SK-N-SH (cell line): Measurements from ENCODE around the gene ACD. TPM values are rescaled to one million over a fixed set of nuclear protein-coding genes. Genes with fewer than 3 reads are reported as not detected.

Experiments used
- CTCF ChIA-PET: fragments of 300-600, 350-600 bp; formaldehyde crosslinking; extraction: SDS; loops from one replicate; lab custom pipeline; 2021; lab: Yijun Ruan, JAX
- POLR2A ChIA-PET: fragments of 350-600 bp; sonication (Branson Sonifier 250); formaldehyde crosslinking; extraction: SDS; loops from one replicate; lab custom pipeline; 2020; ENCODE audit warnings: antibody characterized with exemption, inconsistent platforms; lab: Yijun Ruan, JAX
- DNase-seq: peaks from one replicate; pipeline ENCODE4 v3.0.0; 2012
- H2AFZ ChIP-seq: fragments of 200-600 bp; sonication (generic); 2 replicates; pipeline ENCODE4 v1.8.1; 2016; ENCODE audit warnings: antibody characterized with exemption, mild to moderate bottlenecking, low read depth
- H3F3A ChIP-seq: fragments of 200-600 bp; sonication (generic); replicated peaks from 2 replicates; pipeline ENCODE3; 2016; ENCODE audit warnings: antibody characterized with exemption, mild to moderate bottlenecking; ENCODE audit not compliant: insufficient read depth
- H3K27ac ChIP-seq, 2 experiments: fragments of 200-500 bp in 1 of 2; fragments of 200-600 bp in 1 of 2; sonication (Bioruptor generic) in 1 of 2; sonication (generic), shearing (Covaris generic) in 1 of 2; 2 replicates each; pipeline versions ENCODE4 v1.5.1 to v1.6.1; 2014 to 2016; ENCODE audit warnings: low read depth in 2 of 2, inconsistent platforms in 1 of 2, low read length in 1 of 2, mild to moderate bottlenecking in 1 of 2, mixed read lengths in 1 of 2
- H3K27me3 ChIP-seq: fragments of 200-600 bp; sonication (generic), shearing (Covaris generic); 2 replicates; pipeline ENCODE4 v1.6.1; 2016; ENCODE audit warnings: mixed run types; ENCODE audit not compliant: insufficient read depth
- H3K36me3 ChIP-seq, 2 experiments: fragments of 200-500 bp in 1 of 2; fragments of 200-600 bp in 1 of 2; sonication (Bioruptor generic) in 1 of 2; sonication (generic) in 1 of 2; replicated peaks in 1 of 2; 2 replicates each; pipeline versions ENCODE3 to v1.5.1; 2014 to 2016; ENCODE audit warnings: low read length in 1 of 2, mild to moderate bottlenecking in 1 of 2; ENCODE audit not compliant: insufficient read depth in 2 of 2, control insufficient read depth in 1 of 2
- H3K4me1 ChIP-seq, 2 experiments: fragments of 200-500 bp in 1 of 2; fragments of 200-600 bp in 1 of 2; sonication (Bioruptor generic) in 1 of 2; sonication (generic), shearing (Covaris generic) in 1 of 2; 2 replicates each; pipeline versions ENCODE4 v1.5.1 to v1.6.1; 2014 to 2016; ENCODE audit warnings: low read depth in 1 of 2, low read length in 1 of 2, mixed run types in 1 of 2; ENCODE audit not compliant: insufficient read depth in 2 of 2, control insufficient read depth in 1 of 2
- H3K4me2 ChIP-seq: fragments of 200-600 bp; sonication (generic), shearing (Covaris generic); 2 replicates; pipeline ENCODE4 v1.6.1; 2017; ENCODE audit warnings: mixed run types
- H3K4me3 ChIP-seq, 2 experiments: fragments of 200-500 bp in 1 of 2; fragments of 200-600 bp in 1 of 2; sonication (Bioruptor generic) in 1 of 2; sonication (generic), shearing (Covaris generic) in 1 of 2; 2 replicates each; pipeline versions ENCODE4 v1.5.1 to v1.8.1; 2014 to 2016; ENCODE audit warnings: low read depth in 2 of 2, inconsistent platforms in 1 of 2, low read length in 1 of 2, mild to moderate bottlenecking in 1 of 2, mixed read lengths in 1 of 2, moderate library complexity in 1 of 2
- H3K79me2 ChIP-seq: fragments of 200-600 bp; sonication (generic); 2 replicates; pipeline ENCODE4 v1.8.1; 2017; ENCODE audit warnings: mild to moderate bottlenecking; ENCODE audit not compliant: insufficient read depth
- H3K9ac ChIP-seq: fragments of 200-600 bp; sonication (generic); 2 replicates; pipeline ENCODE4 v1.6.1; 2017; ENCODE audit warnings: mixed run types
- H3K9me2 ChIP-seq: fragments of 200-600 bp; sonication (generic); 2 replicates; pipeline ENCODE4 v1.6.1; 2017; ENCODE audit warnings: mixed run types
- H3K9me3 ChIP-seq: fragments of 200-600 bp; sonication (generic); 2 replicates; pipeline ENCODE4 v1.6.1; 2017; ENCODE audit warnings: mixed run types, mild to moderate bottlenecking, moderate library complexity
- H4K20me1 ChIP-seq: fragments of 200-600 bp; sonication (generic); 2 replicates; pipeline ENCODE4 v1.6.1; 2017; ENCODE audit warnings: mild to moderate bottlenecking, mixed run types; ENCODE audit not compliant: insufficient read depth
- CHD2 ChIP-seq: fragments of 150-350 bp; IDR thresholded peaks from 2 replicates; pipeline ENCODE4 v1.6.1; 2018; ENCODE audit warnings: low read length; ENCODE audit not compliant: partially characterized antibody
- ELF1 ChIP-seq: IDR thresholded peaks from 2 replicates; pipeline ENCODE4 v1.4.0; 2012
- EP300 ChIP-seq, 2 experiments: IDR thresholded peaks; 2 replicates each; pipeline versions ENCODE4 v1.4.0 to v1.6.1; 2012; ENCODE audit warnings: borderline replicate concordance in 1 of 2, low read depth in 1 of 2, low read length in 1 of 2
- EZH2phosphoT487 ChIP-seq: fragments of 200-600 bp; sonication (generic); IDR thresholded peaks from 2 replicates; pipeline ENCODE4 v1.6.1; 2017; ENCODE audit warnings: low read depth, mixed run types, mild to moderate bottlenecking, antibody characterized with exemption, moderate library complexity, borderline replicate concordance
- FOXM1 ChIP-seq: IDR thresholded peaks from 2 replicates; pipeline ENCODE4 v1.4.0; 2012; ENCODE audit warnings: low read depth, mild to moderate bottlenecking
- GATA2 ChIP-seq: sonication (generic); formaldehyde crosslinking; IDR thresholded peaks from 2 replicates; pipeline ENCODE4 v1.5.0; 2020; ENCODE audit warnings: mild to moderate bottlenecking, missing genetic modification reagents
- JUND ChIP-seq: IDR thresholded peaks from 2 replicates; pipeline ENCODE4 v1.4.0; 2012
- POLR2AphosphoS5 ChIP-seq: IDR thresholded peaks from 2 replicates; pipeline ENCODE4 v1.6.1; 2012; ENCODE audit warnings: low read depth, low read length
- RCOR1 ChIP-seq: fragments of 150-350 bp; IDR thresholded peaks from 2 replicates; pipeline ENCODE4 v1.6.1; 2017; ENCODE audit warnings: antibody characterized with exemption, low read length
- REST ChIP-seq: IDR thresholded peaks from 2 replicates; pipeline ENCODE4 v1.6.1; 2012; ENCODE audit warnings: mild to moderate bottlenecking, low read depth, low read length, moderate library complexity
- RFX5 ChIP-seq: IDR thresholded peaks from 2 replicates; pipeline ENCODE4 v1.6.1; 2012; ENCODE audit warnings: mild to moderate bottlenecking, improper control_type of control experiment, low read length
- SIN3A ChIP-seq: IDR thresholded peaks from 2 replicates; pipeline ENCODE4 v1.6.1; 2012; ENCODE audit warnings: low read depth, mild to moderate bottlenecking, low read length, moderate library complexity, borderline replicate concordance
- TAF1 ChIP-seq: IDR thresholded peaks from 2 replicates; pipeline ENCODE4 v1.6.1; 2012; ENCODE audit warnings: low read depth, mild to moderate bottlenecking, low read length, moderate library complexity, borderline replicate concordance
- TEAD4 ChIP-seq: IDR thresholded peaks from 2 replicates; pipeline ENCODE4 v1.4.0; 2012; ENCODE audit warnings: mild to moderate bottlenecking, borderline replicate concordance; ENCODE audit not compliant: insufficient read depth
- WGBS: methylation state at CpG from one replicate; pipeline ENCODE4 v1.1.6; 2017; ENCODE audit warnings: low lambda C conversion rate; 5-methylcytosine and 5-hydroxymethylcytosine counted together
- polyA plus RNA-seq, 3 experiments: library from polyadenylated mRNA; depleted of rRNA; stranded (reverse); fragments of >200 nt; gene quantifications; 2 replicates each; pipeline ENCODE4 v1.2.3, GENCODE V29; 2012
- TF ChIP-seq, protein P1 (sequence below): fragments of 150-350 bp; IDR thresholded peaks from 2 replicates; pipeline ENCODE4 v1.6.1; 2017; ENCODE audit warnings: antibody characterized with exemption, low read length, low read depth, borderline replicate concordance
- TF ChIP-seq, protein P2 (sequence below): IDR thresholded peaks from 2 replicates; pipeline ENCODE4 v1.4.0; 2012; ENCODE audit warnings: low read depth
- TF ChIP-seq, protein P3 (sequence below): IDR thresholded peaks from 2 replicates; pipeline ENCODE4; 2012

Gene ACD
- polyA plus RNA-seq, 1 of the 3 experiments (the other 2 are of a cell fraction) = 37.8 TPM

- H3K4me1 ChIP-seq = peaks cover 7 to 14% of the 10 kb centered on the region in 2 experiments; a peak in 2 of 4 replicates
Measured at GRCh38 chr16:67678354-67679023, 18.4 kb upstream of the ACD start.

More at GRCh38 chr16:67678354-67679023, 18.4 kb upstream of the ACD start:
- 94% methylated on average over 12 of the region's 12 CpGs for WGBS
- CTCF ChIA-PET = interaction anchor here (2.2 kb wide), 1 partner anchor 138 kb away, joined by 11 read pairs; no protein-coding TSS in a partner anchor
- POLR2A ChIA-PET = no interaction called here
- H3K27ac ChIP-seq = no peak overlapping the region
- H2AFZ ChIP-seq = no peak overlapping the region
- no peak for TF ChIP-seq EZH2phosphoT487
- no peak for TF ChIP-seq TEAD4
- no peak for TF ChIP-seq SIN3A
- TF ChIP-seq JUND = no peak
- no peak for TF ChIP-seq POLR2AphosphoS5
- no peak for TF ChIP-seq FOXM1
- no peak for TF ChIP-seq ELF1
- TF ChIP-seq EP300 (IDR thresholded peaks at IDR 0.05; ENCODE audit: borderline replicate concordance in 1 of 2, low read depth in 1 of 2, low read length in 1 of 2) = no peak
- TF ChIP-seq RFX5 = no peak
- no peak for TF ChIP-seq GATA2 (CRISPR knock-in tag)
- TF ChIP-seq, protein P1, sequence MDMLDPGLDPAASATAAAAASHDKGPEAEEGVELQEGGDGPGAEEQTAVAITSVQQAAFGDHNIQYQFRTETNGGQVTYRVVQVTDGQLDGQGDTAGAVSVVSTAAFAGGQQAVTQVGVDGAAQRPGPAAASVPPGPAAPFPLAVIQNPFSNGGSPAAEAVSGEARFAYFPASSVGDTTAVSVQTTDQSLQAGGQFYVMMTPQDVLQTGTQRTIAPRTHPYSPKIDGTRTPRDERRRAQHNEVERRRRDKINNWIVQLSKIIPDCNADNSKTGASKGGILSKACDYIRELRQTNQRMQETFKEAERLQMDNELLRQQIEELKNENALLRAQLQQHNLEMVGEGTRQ = no peak
- no peak for TF ChIP-seq RCOR1
- TF ChIP-seq, protein P2, sequence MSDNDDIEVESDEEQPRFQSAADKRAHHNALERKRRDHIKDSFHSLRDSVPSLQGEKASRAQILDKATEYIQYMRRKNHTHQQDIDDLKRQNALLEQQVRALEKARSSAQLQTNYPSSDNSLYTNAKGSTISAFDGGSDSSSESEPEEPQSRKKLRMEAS = no peak
- no peak for TF ChIP-seq TAF1
- TF ChIP-seq REST = no peak
- no peak for TF ChIP-seq CHD2
- TF ChIP-seq, protein P3, sequence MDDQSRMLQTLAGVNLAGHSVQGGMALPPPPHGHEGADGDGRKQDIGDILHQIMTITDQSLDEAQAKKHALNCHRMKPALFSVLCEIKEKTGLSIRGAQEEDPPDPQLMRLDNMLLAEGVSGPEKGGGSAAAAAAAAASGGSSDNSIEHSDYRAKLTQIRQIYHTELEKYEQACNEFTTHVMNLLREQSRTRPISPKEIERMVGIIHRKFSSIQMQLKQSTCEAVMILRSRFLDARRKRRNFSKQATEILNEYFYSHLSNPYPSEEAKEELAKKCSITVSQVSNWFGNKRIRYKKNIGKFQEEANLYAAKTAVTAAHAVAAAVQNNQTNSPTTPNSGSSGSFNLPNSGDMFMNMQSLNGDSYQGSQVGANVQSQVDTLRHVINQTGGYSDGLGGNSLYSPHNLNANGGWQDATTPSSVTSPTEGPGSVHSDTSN = no peak
- no peaks in the 10 kb centered on the region for H3K9me2 ChIP-seq
- DNase-seq = no peak
- no peaks in the 10 kb centered on the region for H3K79me2 ChIP-seq
- no peaks in the 10 kb centered on the region for H3F3A ChIP-seq
- no peaks in the 10 kb centered on the region for H3K27me3 ChIP-seq
- H3K4me3 ChIP-seq = no peak overlapping the region
- no peaks in the 10 kb centered on the region for H3K9me3 ChIP-seq
- no peak overlapping the region for H3K9ac ChIP-seq
- peaks cover 12 to 19% of the 10 kb centered on the region in 2 experiments for H3K36me3 ChIP-seq
- no peaks in the 10 kb centered on the region for H4K20me1 ChIP-seq
- H3K4me2 ChIP-seq = no peak overlapping the region
